Astrocyte of the cerebellum (primary cell): ENCODE results near the gene LILRA6.
"Not testable (repeated sequence)": the region's sequence is repeated elsewhere in the genome, so short reads cannot be mapped to it uniquely, and the experiment has no call there.

Experiments used
- DNase-seq: peaks from one replicate; pipeline ENCODE4 v3.0.0-alpha.2; 2011; ENCODE audit warnings: low read depth
- H3K4me3 ChIP-seq: 2 replicates; pipeline ENCODE4 v1.5.1; 2011; ENCODE audit warnings: mild to moderate bottlenecking, low read depth, low read length, moderate library complexity
- in situ Hi-C: cut with HindIII; loops from 2 replicates; pipeline ENCODE4 v1.10.0; 2017; ENCODE audit warnings: low sequenced_read_pairs
- TF ChIP-seq, protein P1 (sequence below): IDR thresholded peaks from 2 replicates; pipeline ENCODE4 v1.5.1; 2012; ENCODE audit warnings: low read length, low read depth, moderate library complexity, mild to moderate bottlenecking; ENCODE audit errors: missing control alignments

The LILRA6 gene

DNA sequence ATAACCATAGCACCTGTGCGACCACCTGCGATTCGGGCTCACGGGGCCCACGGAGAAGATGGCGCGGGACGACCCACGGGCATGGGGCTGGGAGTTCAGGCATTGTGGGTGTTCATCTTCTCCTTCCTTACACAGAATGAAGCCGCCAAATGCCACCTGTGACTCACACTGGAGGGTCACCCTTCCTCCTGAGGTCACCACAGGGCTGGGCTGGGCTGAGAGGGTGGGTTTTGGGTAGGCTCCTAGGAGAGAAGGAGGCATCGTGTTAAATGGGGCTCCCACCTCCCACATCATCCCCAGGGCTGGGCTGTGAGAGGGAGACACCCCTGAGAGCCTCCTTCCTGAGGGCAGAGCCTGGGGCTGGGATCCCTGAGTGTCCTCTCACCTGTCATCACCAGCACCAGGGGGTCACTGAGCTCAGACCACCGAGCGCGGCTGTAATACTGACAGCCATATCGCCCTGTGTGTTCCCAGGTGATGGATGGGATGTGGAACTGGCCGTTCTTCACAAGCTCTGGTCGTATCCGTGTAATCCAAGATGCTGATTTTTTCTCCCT is 36.9 kb upstream of the LILRA6 start:
- no peak overlapping the region for H3K4me3 ChIP-seq
- TF ChIP-seq, protein P1, sequence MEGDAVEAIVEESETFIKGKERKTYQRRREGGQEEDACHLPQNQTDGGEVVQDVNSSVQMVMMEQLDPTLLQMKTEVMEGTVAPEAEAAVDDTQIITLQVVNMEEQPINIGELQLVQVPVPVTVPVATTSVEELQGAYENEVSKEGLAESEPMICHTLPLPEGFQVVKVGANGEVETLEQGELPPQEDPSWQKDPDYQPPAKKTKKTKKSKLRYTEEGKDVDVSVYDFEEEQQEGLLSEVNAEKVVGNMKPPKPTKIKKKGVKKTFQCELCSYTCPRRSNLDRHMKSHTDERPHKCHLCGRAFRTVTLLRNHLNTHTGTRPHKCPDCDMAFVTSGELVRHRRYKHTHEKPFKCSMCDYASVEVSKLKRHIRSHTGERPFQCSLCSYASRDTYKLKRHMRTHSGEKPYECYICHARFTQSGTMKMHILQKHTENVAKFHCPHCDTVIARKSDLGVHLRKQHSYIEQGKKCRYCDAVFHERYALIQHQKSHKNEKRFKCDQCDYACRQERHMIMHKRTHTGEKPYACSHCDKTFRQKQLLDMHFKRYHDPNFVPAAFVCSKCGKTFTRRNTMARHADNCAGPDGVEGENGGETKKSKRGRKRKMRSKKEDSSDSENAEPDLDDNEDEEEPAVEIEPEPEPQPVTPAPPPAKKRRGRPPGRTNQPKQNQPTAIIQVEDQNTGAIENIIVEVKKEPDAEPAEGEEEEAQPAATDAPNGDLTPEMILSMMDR: no peak
- no peak for DNase-seq
- in situ Hi-C loops: no loop called here

DNA sequence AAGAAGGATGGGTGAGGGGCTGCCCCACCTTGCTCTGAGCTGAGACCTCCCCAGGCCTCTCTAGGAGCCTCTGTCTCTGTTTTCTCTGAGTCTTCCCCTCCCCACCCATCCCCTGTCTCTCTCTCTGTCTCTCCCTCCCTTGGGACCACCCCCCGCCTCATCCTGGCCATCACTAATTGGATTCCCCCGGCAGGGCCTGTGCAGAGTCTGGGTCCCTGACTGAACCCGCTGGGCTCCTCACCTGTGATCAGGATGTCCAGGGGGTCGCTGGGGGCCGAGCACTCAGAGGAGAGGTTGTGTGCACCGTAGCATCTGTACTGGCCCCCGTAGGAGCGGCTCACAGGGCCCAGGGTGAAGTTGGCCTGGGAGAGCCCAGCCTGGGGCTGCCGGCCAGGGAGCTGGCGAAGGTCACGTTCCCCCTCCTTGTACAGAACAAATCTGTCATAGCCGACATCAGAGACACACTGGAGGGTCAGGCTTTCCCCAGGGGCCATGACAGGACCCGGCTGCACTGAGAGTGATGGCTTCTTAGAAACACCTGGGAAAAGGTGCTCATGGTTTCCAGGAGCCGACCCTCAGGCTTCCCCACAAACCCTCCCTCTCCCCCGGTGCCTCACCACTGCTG is 36.1 kb upstream of the LILRA6 start:
- in situ Hi-C loops, H3K4me3 ChIP-seq, DNase-seq: not testable (repeated sequence)

DNA sequence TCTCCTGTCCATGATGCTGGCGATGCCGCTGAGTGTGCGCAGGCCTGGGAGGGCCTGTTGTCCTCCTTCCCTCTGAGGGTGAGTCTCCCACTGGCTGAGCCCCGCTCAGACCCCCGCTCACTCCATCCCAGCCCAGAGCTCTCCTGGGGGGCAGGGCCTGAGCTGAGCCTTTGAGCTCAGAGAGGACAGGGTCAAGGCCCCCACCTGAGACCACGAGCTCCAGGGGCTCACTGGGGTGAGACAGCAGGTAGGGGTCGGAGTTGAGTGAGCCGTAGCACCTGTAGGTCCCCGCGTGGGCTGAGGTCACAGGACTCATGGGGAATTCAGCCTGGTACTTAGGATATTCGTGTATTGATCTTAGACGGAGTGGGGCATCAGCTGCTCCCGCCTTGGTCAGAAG is 35.5 kb upstream of the LILRA6 start:
- H3K4me3 ChIP-seq, in situ Hi-C loops, DNase-seq: not testable (repeated sequence)

DNA sequence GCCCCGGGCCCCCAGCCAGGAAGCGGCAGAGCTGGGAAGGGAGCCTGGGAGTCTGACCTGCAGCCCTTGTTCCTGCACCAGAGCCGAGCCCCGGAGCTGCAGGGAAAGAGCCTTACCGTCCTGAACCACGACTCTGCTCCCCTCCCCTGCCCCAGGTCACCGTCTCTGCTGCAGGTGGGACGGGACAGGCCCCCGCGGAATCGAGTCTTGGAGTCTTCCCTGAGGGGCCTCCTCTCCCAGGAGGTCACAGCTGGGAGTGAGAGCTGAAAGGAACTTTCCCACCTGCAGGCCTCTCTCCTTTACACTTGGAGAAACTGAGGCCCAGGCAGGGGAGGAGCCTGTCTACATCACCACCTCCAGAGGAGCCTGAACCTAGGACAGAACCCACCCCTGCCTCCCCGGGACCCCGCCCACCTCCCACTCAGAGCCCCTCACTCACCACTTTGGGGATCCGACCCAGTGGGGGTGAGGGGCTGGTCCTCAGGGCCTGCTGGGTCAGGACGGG is 34.6 kb upstream of the LILRA6 start:
- in situ Hi-C loops, H3K4me3 ChIP-seq, DNase-seq: not testable (repeated sequence)

DNA sequence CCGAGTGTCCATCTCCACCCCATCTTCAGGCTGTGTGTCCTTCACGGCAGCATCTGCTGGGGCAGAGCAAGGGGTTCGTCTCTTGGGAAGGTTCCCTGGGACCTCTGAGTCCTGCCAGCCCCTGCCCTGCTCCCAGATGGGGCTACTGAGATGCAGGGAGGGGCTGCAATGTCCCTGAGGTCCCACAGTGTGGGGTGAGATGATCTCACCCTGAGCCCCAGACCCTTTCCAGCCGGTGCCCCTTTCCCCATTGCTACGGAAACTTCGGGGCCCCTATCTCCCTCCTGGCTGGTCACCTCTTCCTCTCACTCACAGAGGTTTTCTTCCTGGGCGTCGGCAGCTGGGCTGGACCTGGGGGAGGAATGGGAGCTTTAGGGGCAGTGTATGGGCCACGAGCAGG is 33.4 kb upstream of the LILRA6 start:
- TF ChIP-seq, protein P1: no peak
- no peak for DNase-seq
- H3K4me3 ChIP-seq: no peak overlapping the region
- in situ Hi-C loops: no loop called here

DNA sequence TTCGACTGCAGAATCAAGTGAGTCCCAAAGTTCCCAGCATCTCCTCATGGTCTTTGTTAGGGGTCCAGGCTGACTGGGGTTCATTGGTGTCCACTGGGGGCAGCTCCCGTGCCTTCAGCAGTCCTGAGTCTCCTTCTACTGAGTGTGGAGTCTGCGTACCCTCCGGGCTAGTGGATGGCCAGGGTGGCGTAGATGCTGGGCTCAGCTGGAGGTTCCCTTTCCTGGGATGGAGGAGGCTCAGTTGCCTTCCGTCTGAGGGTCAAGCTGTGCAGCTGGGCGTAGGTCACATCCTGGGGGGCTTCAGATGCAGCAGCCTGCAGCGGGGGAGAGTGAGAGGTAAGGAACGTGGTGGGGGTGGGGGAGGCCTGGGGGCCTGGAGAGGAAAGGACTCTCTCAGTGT is 31.9 kb upstream of the LILRA6 start:
- H3K4me3 ChIP-seq, DNase-seq, in situ Hi-C loops: not testable (repeated sequence)

DNA sequence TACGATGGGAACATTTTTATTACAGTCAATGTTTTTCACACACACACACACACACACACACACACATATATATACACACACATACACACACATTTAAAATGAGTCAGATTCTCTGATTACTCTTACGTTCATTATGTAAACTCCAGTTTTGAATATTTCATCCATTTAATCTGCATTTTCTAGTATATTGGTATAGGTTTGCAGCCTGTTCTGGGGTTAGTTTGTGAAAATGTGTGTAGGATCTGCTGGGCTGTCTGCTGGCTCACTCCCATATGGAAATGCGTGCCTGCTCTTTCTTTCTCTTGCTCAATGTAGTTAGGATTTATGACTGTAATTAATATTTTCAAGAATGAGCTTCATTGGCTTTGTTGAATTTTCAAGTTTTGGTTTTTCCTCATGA is 31.2 kb upstream of the LILRA6 start:
- in situ Hi-C loops: no loop called here
- DNase-seq: no peak
- TF ChIP-seq, protein P1: no peak
- H3K4me3 ChIP-seq: no peak overlapping the region

DNA sequence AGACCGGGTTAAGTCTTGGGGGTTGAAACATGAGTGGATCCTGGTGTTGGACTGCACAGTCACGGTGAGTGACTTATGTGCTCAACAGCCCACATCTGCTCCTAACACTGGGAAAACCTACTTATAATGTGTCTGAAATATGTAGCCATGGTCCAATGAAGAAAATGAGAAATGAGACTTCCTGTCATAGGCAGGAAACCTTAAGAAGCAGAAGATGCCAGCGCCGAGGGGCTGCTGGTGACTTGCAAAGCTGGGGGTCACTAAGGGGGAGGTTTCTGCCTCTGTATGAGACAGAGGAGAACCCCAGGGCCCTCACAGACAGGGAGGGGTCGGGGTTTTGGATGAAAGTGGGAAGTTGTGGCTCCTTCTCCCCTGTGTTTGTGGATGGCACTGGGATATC is 29.6 kb upstream of the LILRA6 start:
- H3K4me3 ChIP-seq, in situ Hi-C loops, DNase-seq: not testable (repeated sequence)

DNA sequence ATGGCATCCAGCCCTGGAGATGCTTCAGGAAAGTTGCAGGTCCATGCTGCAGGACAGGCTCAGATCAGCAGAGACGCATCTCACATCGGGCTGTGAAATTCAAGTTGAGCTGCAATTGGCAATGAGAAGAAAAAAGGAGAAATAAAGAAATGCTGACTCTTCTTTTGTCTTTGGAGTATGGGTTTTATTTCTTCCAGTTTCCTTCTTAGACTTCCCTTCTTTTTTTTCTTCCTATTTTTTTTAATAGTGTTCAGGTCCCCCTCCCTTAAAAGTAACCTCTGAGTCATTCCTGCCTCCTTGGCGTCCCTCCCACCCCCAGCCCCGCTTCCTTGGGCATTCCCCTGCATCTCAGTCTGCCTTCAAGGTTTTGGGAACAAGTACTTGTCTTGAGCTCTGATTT is 29.0 kb upstream of the LILRA6 start:
- H3K4me3 ChIP-seq, DNase-seq, in situ Hi-C loops: not testable (repeated sequence)

DNA sequence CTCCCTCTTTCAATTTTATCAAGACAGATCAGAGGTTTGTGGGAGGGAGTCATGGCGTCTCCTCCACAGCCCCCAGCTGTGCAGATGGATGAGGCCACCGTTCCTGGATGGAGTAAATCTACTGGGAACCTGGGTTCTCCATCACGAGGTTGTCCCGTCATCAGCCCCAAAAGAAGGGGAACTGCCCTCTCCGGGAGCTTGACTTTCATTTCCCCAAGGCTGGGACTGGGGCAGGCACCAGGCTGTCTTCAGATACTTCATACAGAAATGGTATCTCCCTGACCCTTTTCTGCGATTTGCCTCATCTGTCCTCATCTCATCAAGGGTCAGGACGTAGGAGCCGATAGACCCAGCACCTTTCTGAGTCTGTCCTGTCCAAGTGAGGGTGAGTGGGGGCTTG is 28.5 kb upstream of the LILRA6 start:
- H3K4me3 ChIP-seq: no peak overlapping the region
- TF ChIP-seq, protein P1: no peak
- in situ Hi-C loops: no loop called here
- DNase-seq: no peak
